ENCODE measurements around the gene NLN.
A peak's percentile ranks its signal among the peaks of the same experiment; 100 is the strongest.
"Not testable (repeated sequence)": the region's sequence is repeated elsewhere in the genome, so short reads cannot be mapped to it uniquely, and the experiment has no call there.

NLN gene

GRCh38 chr5:65775476-65775875 is 53.5 kb downstream of the NLN start:
- no peak for DNase-seq

GRCh38 chr5:65776441-65777141 is 54.6 kb downstream of the NLN start:
- DNase-seq = no peak

- DNase-seq = no peak
These were observed 56.1 kb downstream of the NLN start for GRCh38 chr5:65778126-65778525.

- peak in 1 of 2 donors; percentile 36 for DNase-seq
These were observed 57.6 kb downstream of the NLN start for GRCh38 chr5:65779643-65780042.

GRCh38 chr5:65788296-65788695 is 66.3 kb downstream of the NLN start:
- not testable (repeated sequence) for DNase-seq

- peak; percentile 28 to 63 for DNase-seq
These were observed 68.6 kb downstream of the NLN start for GRCh38 chr5:65790371-65791163.

- no peak for DNase-seq
These were observed 70.0 kb downstream of the NLN start for GRCh38 chr5:65791712-65792673.

GRCh38 chr5:65796269-65796668 is 74.3 kb downstream of the NLN start:
- DNase-seq = no peak

GRCh38 chr5:65796751-65797316 is 74.8 kb downstream of the NLN start:
- DNase-seq = peak in 1 of 2 donors; percentile 52

- no peak for DNase-seq
These were observed 75.5 kb downstream of the NLN start for GRCh38 chr5:65797481-65797880.

GRCh38 chr5:65799857-65800256 is 77.9 kb downstream of the NLN start:
- DNase-seq = no peak

- no peak for DNase-seq
These were observed 78.8 kb downstream of the NLN start for GRCh38 chr5:65800775-65801174.

- no peak for DNase-seq
These were observed 79.4 kb downstream of the NLN start for GRCh38 chr5:65801352-65801783.

GRCh38 chr5:65802080-65802479 is 80.1 kb downstream of the NLN start:
- DNase-seq = no peak

GRCh38 chr5:65802820-65803219 is 80.8 kb downstream of the NLN start:
- DNase-seq = no peak

GRCh38 chr5:65803699-65804391 is 81.8 kb downstream of the NLN start:
- no peak for DNase-seq

GRCh38 chr5:65805089-65805488 is 83.1 kb downstream of the NLN start:
- no peak for DNase-seq

GRCh38 chr5:65807494-65807893 is 85.5 kb downstream of the NLN start:
- not testable (repeated sequence) for DNase-seq

- DNase-seq = no peak
These were observed 86.3 kb downstream of the NLN start for GRCh38 chr5:65808251-65808741.

- DNase-seq = no peak
These were observed 86.8 kb downstream of the NLN start for GRCh38 chr5:65808818-65809217.

GRCh38 chr5:65809817-65810531 is 88.0 kb downstream of the NLN start:
- no peak for DNase-seq
